Neuronal stem cell (in vitro differentiated cells): ENCODE data around the gene RMND5B.
A peak's percentile ranks its signal among the peaks of the same experiment; 100 is the strongest.
"Not testable (repeated sequence)": the region's sequence is repeated elsewhere in the genome, so short reads cannot be mapped to it uniquely, and the experiment has no call there.

Experiments used
- DNase-seq: peaks from one replicate; pipeline ENCODE4 v3.0.0-alpha.2; 2013; ENCODE audit warnings: low spot score
- H2AFZ ChIP-seq: one replicate; pipeline ENCODE4 v1.6.1; 2013; ENCODE audit warnings: mild to moderate bottlenecking, low read length, inconsistent platforms
- H2AK5ac ChIP-seq: 2 replicates; pipeline ENCODE4 v1.6.1; 2013; ENCODE audit warnings: low read depth, mild to moderate bottlenecking, inconsistent platforms, low read length, moderate library complexity, mixed read lengths
- H2BK120ac ChIP-seq: 2 replicates; pipeline ENCODE4 v1.6.1; 2013; ENCODE audit warnings: low read depth, mild to moderate bottlenecking, inconsistent platforms, low read length, moderate library complexity, mixed read lengths
- H2BK12ac ChIP-seq: one replicate; pipeline ENCODE4 v1.6.1; 2013; ENCODE audit warnings: low read length, inconsistent platforms
- H2BK15ac ChIP-seq: 2 replicates; pipeline ENCODE4 v1.6.1; 2013; ENCODE audit warnings: mild to moderate bottlenecking, low read length, inconsistent platforms, mixed read lengths
- H2BK5ac ChIP-seq: one replicate; pipeline ENCODE4 v1.6.1; 2013; ENCODE audit warnings: inconsistent platforms, mild to moderate bottlenecking, low read length, moderate library complexity
- H3K14ac ChIP-seq: one replicate; pipeline ENCODE4 v1.6.1; 2013; ENCODE audit warnings: low read length, inconsistent platforms
- H3K18ac ChIP-seq: 2 replicates; pipeline ENCODE4 v1.6.1; 2013; ENCODE audit warnings: low read length, inconsistent platforms
- H3K23ac ChIP-seq: 2 replicates; pipeline ENCODE4 v1.6.1; 2013; ENCODE audit warnings: low read depth, mild to moderate bottlenecking, mixed read lengths, low read length, inconsistent platforms; ENCODE audit not compliant: poor library complexity
- H3K27ac ChIP-seq: replicated peaks from 3 replicates; pipeline ENCODE4 v1.5.1; 2013; ENCODE audit warnings: low read length, inconsistent platforms
- H3K27me3 ChIP-seq, 3 experiments: 2 replicates each; pipeline ENCODE4 v1.6.1; 2013; ENCODE audit warnings: low read length in 3 of 3, mild to moderate bottlenecking in 2 of 3, inconsistent platforms in 1 of 3, low read depth in 1 of 3, mixed read lengths in 1 of 3, moderate library complexity in 1 of 3; ENCODE audit not compliant: control insufficient read depth in 3 of 3, insufficient read depth in 3 of 3
- H3K36me3 ChIP-seq, 2 donors: replicated peaks in 1 of 2; 2 replicates each; pipeline ENCODE4 v1.6.1; 2013; ENCODE audit warnings: low read length in 2 of 2; ENCODE audit not compliant: control insufficient read depth in 2 of 2, insufficient read depth in 2 of 2
- H3K4ac ChIP-seq: 2 replicates; pipeline ENCODE4 v1.6.1; 2013; ENCODE audit warnings: inconsistent platforms, mild to moderate bottlenecking, low read length, moderate library complexity
- H3K4me1 ChIP-seq, 2 donors: 1 replicate in 1 of 2; 2 replicates in 1 of 2; pipeline ENCODE4 v1.6.1; 2013; ENCODE audit warnings: low read length in 2 of 2, low read depth in 1 of 2; ENCODE audit not compliant: control insufficient read depth in 2 of 2, insufficient read depth in 1 of 2
- H3K4me2 ChIP-seq: one replicate; pipeline ENCODE4 v1.6.1; 2013; ENCODE audit warnings: mild to moderate bottlenecking, low read length, inconsistent platforms; ENCODE audit not compliant: insufficient read depth, poor library complexity, severe bottlenecking
- H3K4me3 ChIP-seq, 2 donors: 2 replicates each; pipeline ENCODE4 v1.5.1; 2013; ENCODE audit warnings: low read length in 2 of 2, mild to moderate bottlenecking in 2 of 2, inconsistent platforms in 1 of 2, moderate library complexity in 1 of 2
- H3K79me1 ChIP-seq: one replicate; pipeline ENCODE4 v1.6.1; 2013; ENCODE audit warnings: low read depth, mild to moderate bottlenecking, inconsistent platforms, low read length, moderate library complexity
- H3K9ac ChIP-seq: one replicate; pipeline ENCODE4 v1.6.1; 2013; ENCODE audit warnings: mild to moderate bottlenecking, low read depth, low read length, inconsistent platforms; ENCODE audit not compliant: poor library complexity
- H3K9me3 ChIP-seq, 2 donors: replicated peaks in 1 of 2; 2 replicates each; pipeline versions ENCODE3 to v1.6.1; 2013; ENCODE audit warnings: low read length in 2 of 2, mild to moderate bottlenecking in 2 of 2, inconsistent platforms in 1 of 2, low read depth in 1 of 2, mixed read lengths in 1 of 2, moderate library complexity in 1 of 2; ENCODE audit not compliant: control insufficient read depth in 2 of 2, insufficient read depth in 1 of 2
- H4K8ac ChIP-seq: one replicate; pipeline ENCODE4 v1.6.1; 2013; ENCODE audit warnings: low read depth, mild to moderate bottlenecking, inconsistent platforms, low read length, moderate library complexity
- H4K91ac ChIP-seq: one replicate; pipeline ENCODE4 v1.6.1; 2013; ENCODE audit warnings: low read length, low read depth, mild to moderate bottlenecking, inconsistent platforms; ENCODE audit not compliant: poor library complexity
- WGBS, 2 donors: extraction: QIAGEN DNeasy Blood & Tissue Kit; methylation state at CpG; one replicate each; pipeline ENCODE4 v1.1.7; 2013; ENCODE audit warnings: missing lambda C conversion rate in 2 of 2, mixed read lengths in 1 of 2; ENCODE audit not compliant: insufficient read length in 2 of 2, insufficient replicate concordance in 1 of 2; ENCODE audit errors: extremely low coverage in 2 of 2; 5-methylcytosine and 5-hydroxymethylcytosine counted together

Gene RMND5B

GRCh38 chr5:178127300-178128009 is 3.4 kb upstream of the RMND5B start:
- H3K4me1 ChIP-seq = peaks cover 8 to 13% of the 10 kb centered on the region in 2 donors
- not testable (repeated sequence) for H3K9me3 ChIP-seq, H3K23ac ChIP-seq, H3K4me2 ChIP-seq, H4K8ac ChIP-seq, H3K4me3 ChIP-seq, H3K9ac ChIP-seq, H2AFZ ChIP-seq, H2BK12ac ChIP-seq, H3K27me3 ChIP-seq, H3K14ac ChIP-seq, H3K79me1 ChIP-seq, DNase-seq, H3K36me3 ChIP-seq
- peak overlapping the region; percentile 78 for H2BK5ac ChIP-seq
- H2BK120ac ChIP-seq = peak overlapping the region; percentile 95
- H2AK5ac ChIP-seq = peak overlapping the region; percentile 60
- H3K4ac ChIP-seq = peak overlapping the region; percentile 14
- peak overlapping the region; percentile 83 for H3K18ac ChIP-seq
- H4K91ac ChIP-seq = peak overlapping the region; percentile 72
- peak overlapping the region; percentile 33 for H3K27ac ChIP-seq
- peak overlapping the region; percentile 93 for H2BK15ac ChIP-seq
- no CpG with 5 or more reads among the region's 14 CpGs for WGBS, 2 donors

- Histone ChIP-seq H3K4me1 (peaks cover 8 to 13% of the 10 kb centered on the region in 2 donors), H3K9ac (no peak overlapping the region), H3K79me1 (peaks cover 1% of the 10 kb centered on the region), H2BK12ac (peak overlapping the region; percentile 58), H2AK5ac (peak overlapping the region; percentile 81), H3K9me3 (no peaks in the 10 kb centered on the region), H2AFZ (no peak overlapping the region), H2BK120ac (no peak overlapping the region), H4K91ac (no peak overlapping the region), H2BK15ac (peak overlapping the region; percentile 37), H3K14ac (no peak overlapping the region), H3K4me2 (no peak overlapping the region), H3K27me3 (no peaks in the 10 kb centered on the region), H3K36me3 (peaks cover 0 to 9% of the 10 kb centered on the region in 2 donors), H3K4ac (no peak overlapping the region), H3K27ac (no peak overlapping the region), H3K4me3 (no peak overlapping the region), H3K18ac (peak overlapping the region; percentile 48), H2BK5ac (no peak overlapping the region), H3K23ac (no peak overlapping the region), H4K8ac (no peak overlapping the region)
- DNase-seq = no peak
- no CpG with 5 or more reads among the region's 9 CpGs for WGBS, 2 donors
Measured at GRCh38 chr5:178129296-178129695, 1.5 kb upstream of the RMND5B start.

GRCh38 chr5:178130234-178130575 is 609 bp upstream of the RMND5B start:
- Histone ChIP-seq H3K4me2 (peak overlapping the region; percentile 66), H2BK120ac (peak overlapping the region; percentile 81), H3K14ac (peak overlapping the region; percentile 8), H3K36me3 (peaks cover under 1 to 15% of the 10 kb centered on the region in 2 donors), H3K23ac (peak overlapping the region; percentile 93), H2BK5ac (peak overlapping the region; percentile 87), H3K4me1 (peaks cover 8 to 11% of the 10 kb centered on the region in 2 donors), H3K9ac (peak overlapping the region; percentile 86), H2AFZ (peak overlapping the region; percentile 95), H3K18ac (peak overlapping the region; percentile 98), H3K27ac (peak overlapping the region; percentile 96), H3K4me3 (peak overlapping the region; percentile 86 to 99)
- not testable (repeated sequence) for H4K91ac ChIP-seq, H2BK12ac ChIP-seq, H3K27me3 ChIP-seq, DNase-seq, H4K8ac ChIP-seq, H3K4ac ChIP-seq, H2BK15ac ChIP-seq, H2AK5ac ChIP-seq, H3K79me1 ChIP-seq, H3K9me3 ChIP-seq
- WGBS, 2 donors = no CpG with 5 or more reads among the region's 11 CpGs

GRCh38 chr5:178131446-178131996 is 707 bp downstream of the RMND5B start:
- Histone ChIP-seq H2BK15ac (no peak overlapping the region), H2AK5ac (no peak overlapping the region), H3K27me3 (no peaks in the 10 kb centered on the region), H3K79me1 (peaks cover 1% of the 10 kb centered on the region), H3K23ac (peak overlapping the region; percentile 93), H3K27ac (no peak overlapping the region), H4K8ac (no peak overlapping the region), H2BK5ac (no peak overlapping the region), H3K4me2 (peak overlapping the region; percentile 83), H2AFZ (peak overlapping the region; percentile 95), H3K9ac (no peak overlapping the region), H4K91ac (no peak overlapping the region), H2BK12ac (no peak overlapping the region), H3K9me3 (no peaks in the 10 kb centered on the region), H3K36me3 (peaks cover 7 to 28% of the 10 kb centered on the region in 2 donors), H3K4ac (no peak overlapping the region), H3K4me1 (peaks cover 7 to 8% of the 10 kb centered on the region in 2 donors), H3K18ac (no peak overlapping the region), H2BK120ac (no peak overlapping the region), H3K4me3 (peak overlapping the region; percentile 86 to 99), H3K14ac (no peak overlapping the region)
- 100% methylated on average over 1 of the region's 10 CpGs; no CpG with 5 or more reads in 1 of the 2 donors for WGBS, 2 donors
- DNase-seq = no peak
